HG02610 (cell line): ENCODE data around the gene RAB40C.
"Not testable (repeated sequence)": the region's sequence is repeated elsewhere in the genome, so short reads cannot be mapped to it uniquely, and the experiment has no call there.

Experiments used
- ATAC-seq: cut with Tn5 transposase; IDR thresholded peaks from one replicate; pipeline ENCODE4 v1.9.1; 2021; ENCODE audit warnings: mild to moderate bottlenecking, moderate library complexity; ENCODE audit not compliant: unreplicated experiment

The RAB40C gene

DNA sequence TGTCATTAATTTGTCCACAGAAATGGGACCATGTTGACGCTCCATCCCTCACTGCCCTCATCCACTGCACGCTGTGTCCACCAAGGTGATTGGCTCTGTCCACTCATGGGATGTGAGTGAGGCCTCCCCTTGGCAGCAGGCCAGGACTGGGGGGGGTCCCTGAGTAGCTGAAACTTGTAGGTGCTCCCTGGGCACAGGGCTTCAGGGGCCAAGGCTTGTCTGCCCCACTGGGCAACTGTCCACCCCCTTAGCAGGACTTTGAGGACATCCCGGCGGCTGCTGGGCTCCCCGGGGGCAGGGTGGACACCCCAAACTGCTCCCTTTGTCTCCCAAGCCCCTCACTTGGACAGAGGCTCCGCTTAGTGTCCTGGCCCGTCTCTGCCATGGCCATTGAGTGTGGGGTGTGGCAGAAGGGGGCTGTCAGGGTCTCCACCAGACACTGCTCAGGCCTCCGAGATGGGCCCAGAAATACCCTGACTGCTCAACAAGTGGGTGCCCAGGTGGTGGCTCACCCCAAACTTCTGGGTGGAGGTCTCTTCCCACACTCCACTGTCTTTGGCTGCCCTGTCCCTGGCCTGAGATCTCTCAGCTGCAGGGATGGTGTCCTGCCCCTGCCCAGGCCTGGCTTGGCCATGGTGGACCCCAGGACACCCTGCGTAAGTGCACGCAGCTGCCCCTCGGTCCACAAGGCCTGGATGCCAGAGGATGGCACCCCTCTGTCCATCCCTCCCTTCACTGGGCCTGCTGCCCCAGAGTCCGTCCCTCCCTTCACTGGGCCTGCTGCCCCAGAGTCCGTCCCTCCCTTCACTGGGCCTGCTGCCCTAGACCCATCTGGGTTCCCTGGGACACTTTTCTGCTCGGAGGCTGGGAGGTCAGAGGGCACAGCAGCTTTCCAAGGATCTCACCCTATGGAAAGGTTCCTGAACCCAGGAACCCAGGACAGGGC, 2.9 kb upstream of the RAB40C start:
- ATAC-seq = no peak

DNA sequence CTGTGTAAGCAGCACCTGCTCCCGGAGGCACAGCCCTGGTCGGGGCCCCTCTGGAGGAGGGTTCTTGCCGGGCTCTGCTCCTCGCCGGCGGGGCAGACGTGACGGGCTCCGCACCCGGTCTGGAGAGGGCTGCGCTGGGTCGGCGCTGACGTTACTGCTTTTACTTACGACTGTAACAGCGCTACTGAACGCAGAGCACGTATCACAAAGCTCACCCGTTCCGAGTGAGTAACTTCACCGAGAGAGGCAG, 1.3 kb upstream of the RAB40C start:
- no peak for ATAC-seq

DNA sequence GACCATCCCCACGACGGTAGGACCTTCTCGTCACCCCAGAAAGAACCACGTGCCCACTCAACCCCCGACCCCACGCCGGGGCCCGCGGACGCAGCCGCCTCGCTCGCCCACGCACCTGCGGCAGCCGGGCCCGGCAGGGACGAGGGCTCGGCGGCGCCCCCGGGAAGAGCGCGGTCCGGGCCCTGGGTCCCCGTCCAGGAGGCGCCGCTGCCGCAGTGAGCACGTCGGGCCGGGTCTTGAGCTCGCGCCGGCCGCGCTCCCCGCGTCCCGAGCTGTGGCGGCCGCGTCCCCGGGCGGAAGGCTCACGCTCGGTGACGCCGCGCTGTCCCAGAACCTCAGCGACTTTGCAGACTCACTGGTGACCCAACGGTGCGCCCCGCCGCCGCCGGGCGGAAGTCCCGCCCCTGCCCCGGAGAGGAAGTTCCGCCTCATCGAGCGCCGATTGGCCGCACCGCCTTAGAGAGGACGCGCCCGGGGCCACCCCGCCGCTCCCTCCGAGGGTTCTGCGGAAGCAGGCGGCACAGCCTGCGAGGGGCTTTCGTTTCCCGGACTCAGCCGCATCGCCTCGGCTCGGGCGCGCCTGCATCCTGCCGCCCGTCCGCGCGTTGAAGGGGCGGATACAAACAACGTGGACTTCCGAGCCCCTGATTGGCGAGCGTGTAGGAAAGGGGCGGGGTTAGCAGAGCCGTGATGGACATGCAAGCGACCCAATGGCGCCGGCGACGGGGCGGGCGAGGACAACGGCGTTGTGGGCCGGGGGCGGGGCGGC, 793 bp upstream of the RAB40C start:
- peak; percentile 71 for ATAC-seq

DNA sequence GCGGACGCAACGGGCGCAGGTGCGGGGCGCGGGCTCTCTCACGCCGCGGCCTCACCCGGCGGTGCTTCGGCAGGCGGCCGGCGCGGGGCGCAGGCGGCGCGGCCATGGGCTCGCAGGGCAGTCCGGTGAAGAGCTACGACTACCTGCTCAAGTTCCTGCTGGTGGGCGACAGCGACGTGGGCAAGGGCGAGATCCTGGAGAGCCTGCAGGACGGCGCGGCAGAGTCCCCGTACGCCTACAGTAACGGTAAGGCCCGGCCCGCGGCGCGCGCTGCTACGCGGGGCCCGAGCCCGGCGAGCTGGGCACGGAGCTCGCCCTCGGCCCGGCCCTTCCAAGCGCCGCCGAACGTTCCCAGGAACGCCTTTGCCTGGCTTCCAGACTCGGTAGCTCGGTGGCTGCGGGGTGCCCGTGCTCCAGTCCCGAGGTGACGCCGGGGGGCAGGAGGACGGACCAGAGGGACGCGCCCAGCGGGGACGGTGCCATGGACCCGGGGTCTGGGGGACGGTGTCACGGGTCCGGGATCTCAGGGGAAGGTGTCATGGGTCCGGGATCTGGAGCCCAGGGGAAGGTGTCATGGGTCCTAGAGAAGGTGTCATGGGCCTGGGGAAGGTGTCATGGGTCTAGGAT, 435 bp downstream of the RAB40C start:
- no peak for ATAC-seq

DNA sequence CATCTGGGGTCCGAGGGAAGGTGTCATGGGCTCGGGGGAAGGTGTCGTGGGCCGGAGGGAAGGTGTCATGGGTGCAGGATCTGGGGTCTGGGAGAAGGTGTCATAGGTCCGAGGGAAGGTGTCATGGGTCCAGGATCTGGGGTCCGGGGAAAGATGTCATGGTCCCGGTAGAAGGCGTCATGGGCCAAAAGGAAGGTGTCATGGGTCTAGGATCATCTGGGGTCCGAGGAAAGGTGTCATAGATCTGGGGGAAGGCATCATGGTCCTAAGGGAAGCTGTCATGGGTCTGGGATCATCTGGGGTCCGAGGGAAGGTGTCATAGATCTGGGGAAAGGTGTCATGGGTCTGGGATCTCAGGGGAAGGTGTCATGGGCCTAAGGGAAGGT, 942 bp downstream of the RAB40C start:
- ATAC-seq = no peak

DNA sequence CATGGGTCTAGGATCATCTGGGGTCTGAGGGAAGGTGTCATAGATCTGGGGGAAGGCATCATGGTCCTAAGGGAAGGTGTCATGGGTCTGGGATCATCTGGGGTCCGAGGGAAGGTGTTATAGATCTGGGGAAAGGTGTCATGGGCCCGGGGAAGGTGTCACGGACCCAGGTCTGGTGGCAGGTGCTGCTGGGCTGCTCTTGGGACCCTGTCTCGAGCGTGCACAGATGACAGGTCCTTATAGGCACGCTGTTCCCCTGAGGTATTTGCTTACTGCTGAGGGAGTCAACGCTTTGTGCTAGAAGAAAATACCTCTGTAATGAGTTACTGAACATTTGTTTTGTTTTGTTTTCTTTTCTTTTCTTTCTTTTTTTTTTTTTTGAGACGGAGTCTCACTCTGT, 1.4 kb downstream of the RAB40C start:
- no peak for ATAC-seq

DNA sequence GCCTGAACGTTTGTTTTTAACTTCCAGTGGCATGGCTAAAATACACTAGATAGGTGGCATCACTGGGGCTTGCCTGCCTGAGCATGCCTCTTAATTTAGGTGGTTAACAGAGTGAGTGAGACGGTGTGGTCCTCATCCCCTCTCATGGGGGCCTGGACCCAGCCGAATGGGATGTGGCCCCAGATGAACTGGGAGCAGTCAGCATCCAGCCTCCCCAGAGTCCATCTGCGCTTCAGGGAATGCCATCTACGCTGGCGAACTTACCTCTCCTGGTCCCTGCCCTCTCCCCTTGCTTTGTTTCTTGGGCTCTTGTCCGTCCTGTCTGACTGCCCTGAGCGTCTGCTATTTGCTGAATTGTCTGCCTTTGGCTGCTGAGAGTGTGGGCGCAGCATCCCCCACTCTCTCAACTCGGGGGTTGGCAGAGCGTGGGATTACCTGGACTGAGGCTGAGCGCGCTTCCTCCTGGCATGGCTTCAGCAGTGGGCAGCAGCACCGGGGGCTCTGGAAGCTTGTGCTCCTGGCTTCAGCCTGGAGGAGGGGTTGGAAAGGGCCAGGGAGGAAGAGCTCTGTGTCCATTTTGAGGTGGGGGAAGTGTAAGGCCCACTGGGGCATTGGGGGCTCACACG, 2.1 kb downstream of the RAB40C start:
- ATAC-seq = no peak

DNA sequence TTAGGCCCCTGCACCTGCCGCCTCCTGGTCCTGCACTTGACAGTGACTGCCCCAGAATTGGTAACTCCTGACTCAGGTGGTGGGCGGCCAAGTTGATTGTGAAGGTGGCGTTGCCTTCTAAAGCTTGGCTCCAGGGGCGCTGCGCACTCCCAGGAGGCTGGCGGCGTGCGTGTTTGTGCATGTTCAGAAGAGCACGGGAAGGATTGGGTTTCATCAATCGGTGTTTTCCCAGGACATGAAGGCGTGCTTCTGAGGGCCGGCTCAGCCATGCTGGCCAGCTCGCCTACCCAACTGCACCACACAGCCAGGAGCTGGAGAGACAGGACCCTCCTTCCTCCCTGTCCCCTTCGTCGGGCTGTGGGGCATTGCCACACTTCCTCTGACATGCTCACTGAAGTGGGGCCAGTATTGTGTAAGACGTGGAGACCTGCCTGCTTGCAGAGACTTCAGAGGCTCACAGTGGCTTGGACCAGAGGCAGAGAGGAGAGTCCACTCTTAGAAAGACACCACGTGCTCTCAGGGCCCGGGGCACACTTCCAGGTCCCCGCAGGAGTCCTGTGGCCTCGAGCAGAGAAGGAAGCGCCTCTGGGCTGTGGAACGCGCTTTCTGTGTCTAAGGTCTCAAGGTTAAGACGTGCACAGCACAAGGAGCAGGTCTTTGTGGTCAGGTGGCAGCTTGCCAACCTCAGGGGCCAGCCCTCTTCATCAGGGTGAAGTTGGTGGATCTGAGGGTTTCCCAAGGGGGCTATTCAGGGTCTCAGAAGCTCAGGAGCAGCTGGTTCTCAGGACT, 2.8 kb downstream of the RAB40C start:
- no peak for ATAC-seq

DNA sequence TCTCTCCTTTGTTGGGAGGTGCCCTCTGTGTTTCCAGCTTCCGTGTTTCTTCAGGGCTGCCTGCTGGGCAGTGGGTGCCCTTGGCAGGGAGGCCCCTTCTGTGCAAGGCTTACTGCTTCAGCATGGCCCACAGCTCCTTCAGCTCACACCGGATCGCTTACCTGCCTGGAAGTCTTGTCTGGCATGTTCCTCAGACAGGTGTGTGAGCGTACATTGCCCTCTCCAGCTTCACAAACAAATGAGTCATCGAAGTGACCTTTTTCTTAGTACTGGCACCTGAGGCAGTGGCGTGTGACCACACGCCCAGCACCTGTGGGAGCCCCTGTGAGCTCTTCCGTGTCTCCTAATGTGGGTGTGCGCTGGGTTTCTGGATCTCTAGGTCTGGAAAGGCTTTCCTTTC, 3.5 kb downstream of the RAB40C start:
- ATAC-seq = no peak

DNA sequence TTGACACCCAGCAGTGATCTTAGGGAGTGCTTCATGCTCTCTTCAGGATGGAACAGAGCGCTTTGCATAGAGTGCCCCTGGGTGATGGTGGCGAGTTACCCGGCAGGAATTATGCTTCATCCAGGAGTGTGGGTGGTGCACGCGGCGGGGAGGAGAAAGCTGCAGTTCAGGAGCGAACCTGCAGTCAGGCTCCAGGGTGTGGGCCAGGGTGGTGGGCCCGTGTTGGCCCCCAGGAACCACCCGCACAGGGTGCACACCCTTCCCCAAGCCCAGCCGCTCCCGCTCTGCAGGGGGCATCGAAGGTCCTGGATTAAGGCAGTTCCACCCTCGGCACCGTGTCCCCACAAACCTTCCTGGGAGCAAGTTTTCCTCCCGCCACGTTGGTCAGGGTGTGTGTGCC, 3.9 kb downstream of the RAB40C start:
- no peak for ATAC-seq

DNA sequence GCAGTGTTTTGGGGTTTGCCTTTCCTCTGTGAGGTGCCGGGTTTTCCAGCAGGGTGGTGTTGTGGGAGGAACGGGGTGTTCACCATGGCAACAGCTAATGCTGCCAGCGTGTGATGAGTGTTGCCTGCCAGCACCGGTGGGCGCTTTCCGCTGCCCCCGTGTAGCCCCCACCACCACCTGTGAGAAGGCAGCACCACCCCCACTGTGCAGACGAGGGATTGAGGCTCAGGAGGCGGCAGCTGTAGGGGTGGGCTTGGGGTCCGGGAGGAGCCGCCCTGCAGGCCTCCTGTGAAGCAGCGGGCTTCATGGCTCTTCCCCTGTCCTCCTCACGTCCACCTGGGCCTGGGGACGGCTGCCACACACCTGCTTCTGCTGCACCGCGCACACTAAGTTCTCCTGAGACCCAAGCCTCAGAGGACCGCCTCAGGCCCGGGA, 5.2 kb downstream of the RAB40C start:
- no peak for ATAC-seq

DNA sequence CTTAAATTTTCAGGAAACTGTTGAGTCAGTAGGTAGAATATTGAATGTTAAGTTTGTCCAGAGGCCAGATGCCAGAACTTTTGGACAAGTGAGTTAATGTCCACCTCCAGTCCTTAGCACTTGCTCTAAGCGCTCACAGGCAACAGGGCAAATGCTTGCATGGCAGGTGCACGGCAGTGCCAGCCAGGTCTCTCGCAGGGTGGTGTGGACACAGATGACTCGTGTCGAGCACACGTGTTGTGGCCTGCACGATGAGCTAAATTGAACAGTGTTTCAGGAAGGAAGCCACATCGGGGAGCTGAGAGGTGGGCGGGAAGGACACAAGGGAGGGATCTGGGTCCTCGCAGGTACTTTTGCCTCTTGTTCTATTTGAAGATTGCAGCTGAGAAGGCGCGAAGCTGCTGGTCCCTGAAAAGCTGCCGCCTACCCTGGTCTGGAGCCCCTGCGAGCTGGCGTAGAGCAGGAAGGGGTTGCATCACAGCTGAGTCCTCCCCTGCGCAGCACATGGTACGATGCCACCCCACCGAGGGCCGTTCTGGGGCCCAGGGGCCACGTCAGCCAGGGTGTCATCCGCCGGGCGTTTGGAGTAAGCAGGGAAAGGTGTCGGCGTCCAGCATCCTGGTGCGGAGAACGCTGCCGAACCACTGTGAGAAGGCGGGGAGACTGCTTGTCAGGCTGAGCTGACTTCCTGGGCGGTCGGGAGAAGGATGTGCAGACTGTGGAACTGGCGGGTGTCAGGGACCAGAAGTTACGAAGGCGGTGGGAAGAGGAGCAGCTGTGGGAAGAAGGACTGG, 6.3 kb downstream of the RAB40C start:
- ATAC-seq = no peak

DNA sequence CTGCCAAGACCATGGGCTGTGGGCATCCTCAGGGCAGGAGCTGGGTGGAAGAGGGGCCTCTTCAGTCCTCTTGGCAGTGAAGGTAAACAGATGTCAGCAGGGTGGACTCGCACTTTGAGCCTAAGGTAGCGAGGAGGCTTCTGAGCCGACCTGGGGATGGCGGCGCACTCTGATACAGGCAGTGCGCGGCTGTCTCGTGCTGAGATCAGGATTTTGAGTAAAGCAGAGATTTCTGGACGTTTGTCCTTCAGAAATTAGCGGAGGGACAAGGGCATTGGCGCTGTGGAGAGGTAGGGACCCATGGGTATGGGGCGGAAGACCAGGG, 6.8 kb downstream of the RAB40C start:
- no peak for ATAC-seq

DNA sequence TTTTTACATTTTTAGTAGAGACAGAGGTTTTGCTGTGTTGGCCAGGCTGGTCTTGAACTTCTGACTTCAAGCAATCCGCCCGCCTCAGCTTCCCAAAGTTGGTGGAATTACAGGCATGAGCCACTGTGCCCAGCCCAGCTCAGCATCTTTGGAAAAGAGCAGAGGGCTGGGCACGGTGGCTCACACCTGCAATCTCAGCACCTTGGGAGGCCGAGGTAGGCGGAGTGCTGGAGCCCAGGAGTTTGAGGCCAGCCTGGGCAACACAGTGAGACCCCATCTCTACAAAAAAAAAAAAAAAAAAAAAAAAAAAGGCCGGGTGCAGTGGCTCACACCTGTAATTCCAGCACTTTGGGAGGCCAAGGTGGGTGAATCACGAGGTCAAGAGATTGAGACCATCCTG, 7.8 kb downstream of the RAB40C start:
- ATAC-seq = not testable (repeated sequence)

DNA sequence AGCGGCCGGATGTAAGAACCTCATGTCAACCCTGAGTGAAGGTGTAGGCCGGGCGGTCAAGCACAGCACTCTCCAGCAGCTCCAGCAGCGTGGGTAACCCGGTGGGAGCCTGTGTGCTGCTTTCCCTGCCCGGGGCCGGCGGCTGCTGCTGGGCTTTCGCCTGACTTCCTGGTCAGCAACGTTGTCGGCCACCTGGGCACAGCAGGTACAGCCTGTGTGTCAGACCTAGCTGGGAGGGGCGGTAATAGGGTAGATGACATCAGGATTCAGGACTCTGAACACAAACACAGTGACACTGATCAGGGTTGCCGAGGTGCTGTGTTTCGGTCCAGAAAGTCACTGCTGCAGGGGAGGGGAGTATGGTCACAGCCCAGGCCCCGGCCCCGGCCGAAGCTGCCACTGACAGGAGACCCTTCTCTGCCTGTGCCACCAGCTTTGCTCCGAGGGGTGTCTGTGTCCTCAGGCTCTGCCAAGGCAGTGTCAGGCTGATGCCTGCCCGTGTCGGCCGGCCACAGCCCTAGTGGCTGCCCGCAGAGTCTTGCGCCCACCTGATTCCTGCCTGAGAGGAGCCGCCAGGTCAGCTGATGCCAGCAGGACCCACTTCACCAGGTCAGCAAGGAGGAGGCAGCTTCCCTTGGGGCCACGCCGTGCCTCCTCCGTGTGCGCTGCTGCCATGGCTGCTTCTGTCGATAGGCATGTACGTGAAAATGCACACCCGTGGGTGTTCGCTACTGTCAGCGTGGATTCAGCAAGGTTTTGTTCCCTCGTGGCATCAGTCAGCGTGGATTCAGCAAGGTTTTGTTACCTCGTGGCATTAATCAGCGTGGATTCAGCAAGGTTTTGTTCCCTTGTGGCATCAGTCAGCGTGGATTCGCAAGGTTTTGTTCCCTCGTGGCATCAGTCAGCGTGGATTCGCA, 9.2 kb downstream of the RAB40C start:
- no peak for ATAC-seq

DNA sequence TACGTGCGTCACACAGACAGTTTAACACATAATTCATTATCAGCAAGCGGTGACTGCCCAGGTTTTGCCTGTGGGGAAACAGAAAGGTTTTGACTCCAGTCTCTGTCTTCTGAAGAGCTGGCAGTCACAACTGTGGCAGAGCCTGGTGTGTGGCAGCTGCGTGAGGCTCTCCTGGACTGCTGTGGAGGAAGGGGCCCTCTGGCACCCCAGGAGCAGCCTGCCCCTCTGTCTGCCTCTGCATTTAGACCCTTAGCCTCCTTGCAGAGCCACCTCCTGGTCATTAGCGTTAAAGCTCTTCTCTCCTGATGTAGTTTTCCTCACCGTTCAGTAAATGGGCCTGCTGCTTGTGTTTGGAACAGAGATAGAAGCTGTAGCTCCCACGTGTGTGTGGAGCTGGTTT, 10.9 kb downstream of the RAB40C start:
- no peak for ATAC-seq

DNA sequence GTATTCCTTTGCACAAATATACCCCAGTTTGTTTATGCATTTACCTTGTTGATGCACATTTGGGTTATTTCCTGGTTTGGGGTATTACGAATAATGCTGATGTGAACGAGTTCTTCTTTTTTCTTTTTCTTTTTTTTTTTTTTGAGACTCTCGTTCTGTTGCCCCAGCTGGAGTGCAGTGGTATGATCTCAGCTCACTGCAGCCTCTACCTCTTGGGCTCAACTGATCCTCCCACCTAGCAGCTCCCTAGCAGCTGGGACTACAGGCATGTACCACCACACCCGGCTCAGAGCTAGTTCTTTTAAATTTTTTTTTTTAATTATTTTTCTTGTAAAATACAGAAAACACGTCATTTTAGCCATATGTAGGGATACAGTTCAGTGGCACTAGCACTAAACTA, 14.1 kb downstream of the RAB40C start:
- ATAC-seq = no peak

DNA sequence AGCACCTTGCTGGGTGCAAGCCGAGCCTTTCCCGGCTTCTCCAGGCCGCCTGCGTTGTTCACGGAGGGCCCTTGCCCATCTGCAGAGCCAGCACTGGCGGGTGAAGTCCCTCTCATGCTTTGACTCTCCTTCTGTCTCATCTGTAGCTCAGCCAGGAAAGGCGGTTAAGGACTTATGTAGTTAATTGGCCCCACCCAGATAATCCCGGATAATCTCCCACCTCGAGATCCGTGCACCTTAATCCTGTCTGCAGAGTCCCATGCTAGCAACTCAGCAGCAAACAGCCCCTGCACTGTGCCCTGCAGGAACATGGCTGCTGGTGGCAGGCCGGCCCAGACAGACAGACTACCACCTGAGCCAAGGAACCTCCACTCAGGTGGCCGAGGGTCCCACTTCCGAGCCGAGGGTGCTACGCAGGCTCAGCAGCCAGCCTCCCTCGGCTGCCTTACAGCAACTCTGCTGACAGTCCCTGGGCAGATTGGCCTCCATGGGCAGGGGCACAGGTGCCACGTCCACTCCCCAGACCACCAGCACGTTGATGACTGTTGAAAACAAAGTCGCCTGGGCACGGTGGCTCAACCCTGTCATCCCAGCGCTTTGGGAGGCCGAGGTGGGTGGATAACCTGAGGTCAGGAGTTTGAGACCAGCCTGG, 16.9 kb downstream of the RAB40C start:
- ATAC-seq = no peak

DNA sequence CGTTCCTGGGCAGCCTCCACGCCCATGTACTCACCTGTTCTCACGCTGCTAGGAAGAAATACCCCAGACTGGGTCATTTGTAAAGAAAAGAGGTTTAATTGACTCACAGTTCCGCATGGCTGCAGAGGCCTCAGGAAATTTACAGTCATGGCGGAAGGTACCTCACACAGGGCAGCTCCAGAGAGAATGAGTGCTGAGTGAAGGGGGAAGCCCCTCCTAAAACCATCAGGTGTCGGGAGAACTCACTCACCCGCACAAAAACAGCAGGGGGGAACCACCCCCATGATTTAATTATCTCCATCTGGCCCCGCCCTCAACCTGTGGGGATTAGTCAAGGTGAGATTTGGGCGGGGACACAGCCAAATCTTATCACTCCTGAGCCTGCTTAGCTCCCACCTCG, 18.2 kb downstream of the RAB40C start:
- ATAC-seq = no peak
